GM19099 (cell line): Measurements from ENCODE around the gene DMAP1.

Experiments used
- POLR2A ChIP-seq: IDR thresholded peaks from 3 replicates; pipeline ENCODE4 v1.6.1; 2011; ENCODE audit warnings: low read depth; ENCODE audit not compliant: insufficient read length; ENCODE audit errors: extremely low read depth

The DMAP1 gene

GRCh38 chr1:44220755-44221154 is 7.5 kb downstream of the DMAP1 start:
- no peak for TF ChIP-seq POLR2A

GRCh38 chr1:44221769-44222168 is 8.5 kb downstream of the DMAP1 start:
- TF ChIP-seq POLR2A: no peak

GRCh38 chr1:44222397-44223186 is 9.3 kb downstream of the DMAP1 start:
- TF ChIP-seq POLR2A: no peak

GRCh38 chr1:44223187-44223610 is 9.9 kb downstream of the DMAP1 start:
- TF ChIP-seq POLR2A: no peak

GRCh38 chr1:44225761-44226160 is 12.5 kb downstream of the DMAP1 start:
- TF ChIP-seq POLR2A: no peak

GRCh38 chr1:44227211-44227610 is 13.9 kb downstream of the DMAP1 start:
- no peak for TF ChIP-seq POLR2A

- TF ChIP-seq POLR2A: no peak
Measured at GRCh38 chr1:44228218-44228617, 14.9 kb downstream of the DMAP1 start.

GRCh38 chr1:44229435-44230167 is 16.3 kb downstream of the DMAP1 start:
- TF ChIP-seq POLR2A: no peak

- no peak for TF ChIP-seq POLR2A
Measured at GRCh38 chr1:44230796-44231195, 17.5 kb downstream of the DMAP1 start.

- TF ChIP-seq POLR2A: no peak
Measured at GRCh38 chr1:44233593-44233992, 20.3 kb downstream of the DMAP1 start.

- no peak for TF ChIP-seq POLR2A
Measured at GRCh38 chr1:44235808-44236207, 22.5 kb downstream of the DMAP1 start.

- TF ChIP-seq POLR2A: no peak
Measured at GRCh38 chr1:44236490-44237272, 23.4 kb downstream of the DMAP1 start.

GRCh38 chr1:44237721-44238457 is 24.6 kb downstream of the DMAP1 start:
- no peak for TF ChIP-seq POLR2A

- no peak for TF ChIP-seq POLR2A
Measured at GRCh38 chr1:44238660-44239059, 25.4 kb downstream of the DMAP1 start.
